HCT116 (cell line): ENCODE results near the gene ELOVL5.

Experiments used
- CEBPB ChIP-seq: IDR thresholded peaks from 2 replicates; pipeline ENCODE4 v1.6.1; 2012; ENCODE audit warnings: low read depth
- EZH2 ChIP-seq: fragments of 200-600 bp; sonication (generic); IDR thresholded peaks from 2 replicates; pipeline ENCODE4 v1.6.1; 2017; ENCODE audit warnings: antibody characterized with exemption, mixed run types
- EZH2phosphoT487 ChIP-seq: fragments of 200-600 bp; IDR thresholded peaks from 2 replicates; pipeline ENCODE4 v1.6.1; 2018; ENCODE audit warnings: antibody characterized with exemption, borderline replicate concordance
- JUND ChIP-seq: IDR thresholded peaks from 2 replicates; pipeline ENCODE4 v1.6.1; 2012
- POLR2A ChIP-seq: IDR thresholded peaks from 2 replicates; pipeline ENCODE4 v1.7.0; 2011; ENCODE audit warnings: borderline replicate concordance; ENCODE audit not compliant: insufficient read depth, insufficient read length; ENCODE audit errors: extremely low read depth
- POLR2AphosphoS5 ChIP-seq: IDR thresholded peaks from 2 replicates; pipeline ENCODE4 v1.6.1; 2011; ENCODE audit warnings: mild to moderate bottlenecking, low read depth, low read length, moderate library complexity
- SIN3A ChIP-seq: IDR thresholded peaks from 2 replicates; pipeline ENCODE4 v1.6.1; 2012; ENCODE audit warnings: low read depth
- SRF ChIP-seq: IDR thresholded peaks from 2 replicates; pipeline ENCODE4 v1.6.1; 2012; ENCODE audit warnings: low read depth
- TF ChIP-seq, protein P1 (sequence below), 3 experiments: fragments of 200-600 bp in 1 of 3; sonication (generic) in 1 of 3; IDR thresholded peaks in 2 of 3; conservative IDR thresholded peaks in 1 of 3; 2 replicates each; pipeline ENCODE4 v1.5.1; 2012 to 2017; ENCODE audit warnings: low read depth in 2 of 3, low read length in 2 of 3, antibody characterized with exemption in 1 of 3, borderline replicate concordance in 1 of 3, control low read depth in 1 of 3, mild to moderate bottlenecking in 1 of 3, mixed read lengths in 1 of 3, mixed run types in 1 of 3, moderate library complexity in 1 of 3; ENCODE audit not compliant: insufficient read depth in 1 of 3
- TF ChIP-seq, protein P2 (sequence below): IDR thresholded peaks from 2 replicates; pipeline ENCODE4 v1.6.1; 2011; ENCODE audit warnings: mild to moderate bottlenecking, low read length, moderate library complexity; ENCODE audit not compliant: insufficient replicate concordance; ENCODE audit errors: extremely low read depth
- TF ChIP-seq, protein P3 (sequence below): IDR thresholded peaks from 2 replicates; pipeline ENCODE4 v1.6.1; 2012
- TF ChIP-seq, protein P4 (sequence below): IDR thresholded peaks from 2 replicates; pipeline ENCODE4 v1.6.1; 2012

DNA sequence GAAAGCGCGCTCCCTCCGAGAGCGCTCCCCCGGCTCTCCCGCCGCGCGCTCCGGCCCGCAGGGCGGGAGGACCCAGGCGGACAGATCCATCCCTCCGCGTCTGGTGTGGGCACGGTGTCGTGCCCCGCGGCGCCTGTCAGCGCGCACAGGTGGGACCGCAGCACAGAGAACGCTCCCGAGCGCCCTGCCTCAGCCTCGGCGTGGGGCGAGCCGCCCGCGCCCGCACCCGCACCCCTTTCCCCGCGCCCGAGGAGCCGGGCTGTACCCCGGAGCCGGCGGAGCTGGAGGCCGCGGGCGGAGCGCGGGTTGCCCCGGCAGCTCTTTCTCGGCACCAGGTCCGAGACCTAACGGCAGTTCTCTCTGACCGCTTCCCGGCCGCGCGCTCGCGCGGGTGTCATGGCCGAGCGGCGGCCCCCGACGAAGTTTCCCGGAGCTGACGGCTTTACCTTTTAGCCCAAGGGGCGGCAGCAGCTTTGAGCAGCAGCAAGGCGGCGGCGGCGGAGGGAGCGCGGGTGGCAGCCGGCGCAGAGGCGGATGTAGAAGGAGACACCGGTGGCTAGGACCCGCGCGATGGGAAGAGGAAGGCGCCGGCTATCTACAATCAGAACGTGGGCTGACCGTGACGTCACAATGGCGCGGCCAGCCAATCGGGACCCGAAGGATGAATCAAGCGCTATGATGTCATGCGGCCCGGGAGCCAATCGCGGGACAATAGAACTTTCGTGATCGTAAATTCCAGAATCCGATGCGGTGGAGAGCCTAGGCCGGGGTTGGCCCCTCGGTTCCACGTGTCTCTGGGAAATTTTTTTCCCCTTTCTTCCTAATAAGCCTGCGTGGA lies at the start of gene ELOVL5:
- TF ChIP-seq, protein P1, sequence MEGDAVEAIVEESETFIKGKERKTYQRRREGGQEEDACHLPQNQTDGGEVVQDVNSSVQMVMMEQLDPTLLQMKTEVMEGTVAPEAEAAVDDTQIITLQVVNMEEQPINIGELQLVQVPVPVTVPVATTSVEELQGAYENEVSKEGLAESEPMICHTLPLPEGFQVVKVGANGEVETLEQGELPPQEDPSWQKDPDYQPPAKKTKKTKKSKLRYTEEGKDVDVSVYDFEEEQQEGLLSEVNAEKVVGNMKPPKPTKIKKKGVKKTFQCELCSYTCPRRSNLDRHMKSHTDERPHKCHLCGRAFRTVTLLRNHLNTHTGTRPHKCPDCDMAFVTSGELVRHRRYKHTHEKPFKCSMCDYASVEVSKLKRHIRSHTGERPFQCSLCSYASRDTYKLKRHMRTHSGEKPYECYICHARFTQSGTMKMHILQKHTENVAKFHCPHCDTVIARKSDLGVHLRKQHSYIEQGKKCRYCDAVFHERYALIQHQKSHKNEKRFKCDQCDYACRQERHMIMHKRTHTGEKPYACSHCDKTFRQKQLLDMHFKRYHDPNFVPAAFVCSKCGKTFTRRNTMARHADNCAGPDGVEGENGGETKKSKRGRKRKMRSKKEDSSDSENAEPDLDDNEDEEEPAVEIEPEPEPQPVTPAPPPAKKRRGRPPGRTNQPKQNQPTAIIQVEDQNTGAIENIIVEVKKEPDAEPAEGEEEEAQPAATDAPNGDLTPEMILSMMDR (IDR thresholded peaks at IDR 0.05 in 2 of 3, conservative IDR thresholded peaks at IDR 0.05 in 1 of 3; ENCODE audit: borderline replicate concordance in 1 of 3, insufficient read depth in 1 of 3, low read depth in 2 of 3, low read length in 2 of 3): no peak
- TF ChIP-seq, protein P2, sequence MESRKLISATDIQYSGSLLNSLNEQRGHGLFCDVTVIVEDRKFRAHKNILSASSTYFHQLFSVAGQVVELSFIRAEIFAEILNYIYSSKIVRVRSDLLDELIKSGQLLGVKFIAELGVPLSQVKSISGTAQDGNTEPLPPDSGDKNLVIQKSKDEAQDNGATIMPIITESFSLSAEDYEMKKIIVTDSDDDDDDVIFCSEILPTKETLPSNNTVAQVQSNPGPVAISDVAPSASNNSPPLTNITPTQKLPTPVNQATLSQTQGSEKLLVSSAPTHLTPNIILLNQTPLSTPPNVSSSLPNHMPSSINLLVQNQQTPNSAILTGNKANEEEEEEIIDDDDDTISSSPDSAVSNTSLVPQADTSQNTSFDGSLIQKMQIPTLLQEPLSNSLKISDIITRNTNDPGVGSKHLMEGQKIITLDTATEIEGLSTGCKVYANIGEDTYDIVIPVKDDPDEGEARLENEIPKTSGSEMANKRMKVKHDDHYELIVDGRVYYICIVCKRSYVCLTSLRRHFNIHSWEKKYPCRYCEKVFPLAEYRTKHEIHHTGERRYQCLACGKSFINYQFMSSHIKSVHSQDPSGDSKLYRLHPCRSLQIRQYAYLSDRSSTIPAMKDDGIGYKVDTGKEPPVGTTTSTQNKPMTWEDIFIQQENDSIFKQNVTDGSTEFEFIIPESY: no peak
- TF ChIP-seq SRF: no peak
- no peak for TF ChIP-seq EZH2phosphoT487
- peak; percentile 27; the same call in 1 of the 2 replicates for TF ChIP-seq SIN3A
- TF ChIP-seq CEBPB: no peak; the same call in 1 of the 2 replicates
- TF ChIP-seq, protein P3, sequence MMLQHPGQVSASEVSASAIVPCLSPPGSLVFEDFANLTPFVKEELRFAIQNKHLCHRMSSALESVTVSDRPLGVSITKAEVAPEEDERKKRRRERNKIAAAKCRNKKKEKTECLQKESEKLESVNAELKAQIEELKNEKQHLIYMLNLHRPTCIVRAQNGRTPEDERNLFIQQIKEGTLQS: no peak
- TF ChIP-seq POLR2AphosphoS5: peak; percentile 76
- no peak for TF ChIP-seq EZH2
- TF ChIP-seq POLR2A: peak; percentile 21
- TF ChIP-seq, protein P4, sequence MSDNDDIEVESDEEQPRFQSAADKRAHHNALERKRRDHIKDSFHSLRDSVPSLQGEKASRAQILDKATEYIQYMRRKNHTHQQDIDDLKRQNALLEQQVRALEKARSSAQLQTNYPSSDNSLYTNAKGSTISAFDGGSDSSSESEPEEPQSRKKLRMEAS: peak; percentile 26
- TF ChIP-seq JUND: no peak
